Measurements from ENCODE around the gene LST1.

DNA sequence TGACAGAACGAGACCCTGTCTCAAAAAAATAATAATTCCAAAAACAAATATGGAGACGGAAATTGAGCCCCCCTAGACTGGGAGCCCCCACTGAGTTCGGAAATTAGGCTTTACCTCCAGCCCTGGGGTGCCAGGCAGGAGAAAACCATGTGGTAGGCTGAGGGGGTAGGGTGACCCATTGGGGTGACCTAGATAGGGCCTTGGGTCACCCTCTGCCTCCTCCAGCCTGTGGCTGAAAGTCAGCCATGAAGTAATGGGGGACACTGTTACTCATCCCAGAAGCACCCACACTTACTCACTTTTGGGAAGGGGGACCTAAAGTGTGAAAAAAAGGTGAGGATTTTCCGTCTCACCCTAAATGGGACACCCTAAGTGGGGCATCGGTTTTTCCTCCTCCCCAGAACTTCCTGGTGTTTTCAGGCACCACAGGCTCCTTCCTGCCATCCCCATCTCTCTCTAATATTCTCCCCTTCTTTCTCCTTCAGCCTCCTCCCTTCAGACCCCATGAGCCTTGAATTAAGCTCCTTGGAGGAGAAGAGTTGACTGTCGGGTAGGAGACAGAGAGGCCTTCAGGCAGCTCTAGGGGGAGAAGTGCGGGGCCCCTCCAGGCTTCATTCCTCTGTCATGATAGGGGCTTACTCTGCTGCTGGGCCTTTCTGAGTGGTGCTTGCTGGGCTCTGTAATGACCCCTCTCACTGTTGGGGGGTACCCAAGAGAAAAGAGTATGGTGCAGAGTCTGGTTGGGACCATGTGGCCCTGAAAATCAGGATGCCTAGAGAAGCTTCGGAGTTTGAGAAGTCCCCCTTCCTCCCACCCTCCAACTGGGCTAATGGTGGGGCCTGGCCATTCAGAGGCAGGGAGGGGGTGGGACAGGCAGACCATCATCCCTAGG is 6.3 kb upstream of the LST1 start:
- TF ChIP-seq, protein P1, sequence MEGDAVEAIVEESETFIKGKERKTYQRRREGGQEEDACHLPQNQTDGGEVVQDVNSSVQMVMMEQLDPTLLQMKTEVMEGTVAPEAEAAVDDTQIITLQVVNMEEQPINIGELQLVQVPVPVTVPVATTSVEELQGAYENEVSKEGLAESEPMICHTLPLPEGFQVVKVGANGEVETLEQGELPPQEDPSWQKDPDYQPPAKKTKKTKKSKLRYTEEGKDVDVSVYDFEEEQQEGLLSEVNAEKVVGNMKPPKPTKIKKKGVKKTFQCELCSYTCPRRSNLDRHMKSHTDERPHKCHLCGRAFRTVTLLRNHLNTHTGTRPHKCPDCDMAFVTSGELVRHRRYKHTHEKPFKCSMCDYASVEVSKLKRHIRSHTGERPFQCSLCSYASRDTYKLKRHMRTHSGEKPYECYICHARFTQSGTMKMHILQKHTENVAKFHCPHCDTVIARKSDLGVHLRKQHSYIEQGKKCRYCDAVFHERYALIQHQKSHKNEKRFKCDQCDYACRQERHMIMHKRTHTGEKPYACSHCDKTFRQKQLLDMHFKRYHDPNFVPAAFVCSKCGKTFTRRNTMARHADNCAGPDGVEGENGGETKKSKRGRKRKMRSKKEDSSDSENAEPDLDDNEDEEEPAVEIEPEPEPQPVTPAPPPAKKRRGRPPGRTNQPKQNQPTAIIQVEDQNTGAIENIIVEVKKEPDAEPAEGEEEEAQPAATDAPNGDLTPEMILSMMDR (IDR thresholded peaks at IDR 0.05; ENCODE audit: low read length), result no peak
- no peak for TF ChIP-seq EZH2 (optimal IDR thresholded peaks at IDR 0.05; ENCODE audit: low read depth, low read length)
